UCSD-AML1 (cell line): ENCODE results near the gene LIPE.

Experiments used
- DNase-seq: peaks from one replicate; lab custom pipeline; 2025; ENCODE audit not compliant: unreplicated experiment; lab: John Stamatoyannopoulos, UW

The LIPE gene

GRCh38 chr19:42445948-42446347 lies 18.8 kb upstream of the LIPE start:
- DNase-seq: no peak

DNA sequence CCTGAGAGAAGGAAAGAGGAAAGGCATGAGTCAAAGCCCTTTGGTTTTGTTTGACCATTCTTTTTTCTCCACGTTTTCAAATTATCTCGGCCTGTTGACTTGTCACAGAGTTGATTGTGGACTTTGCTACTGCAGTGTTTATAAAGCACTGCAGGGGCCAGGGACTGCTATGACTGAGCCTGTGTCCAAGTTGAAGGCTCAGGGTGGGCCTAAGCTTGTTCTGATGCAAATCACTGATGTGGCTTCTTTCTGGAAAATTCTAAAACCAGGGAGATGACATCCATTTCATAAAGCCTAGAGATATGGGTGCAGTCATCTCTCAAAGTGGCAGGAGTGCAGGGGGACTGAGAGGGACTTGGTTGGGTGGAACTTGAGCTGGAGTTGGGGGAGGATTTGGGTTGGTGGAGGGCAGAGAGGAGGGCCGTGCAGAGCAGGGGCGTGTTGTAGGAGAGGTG lies 16.8 kb upstream of the LIPE start:
- DNase-seq: no peak

DNA sequence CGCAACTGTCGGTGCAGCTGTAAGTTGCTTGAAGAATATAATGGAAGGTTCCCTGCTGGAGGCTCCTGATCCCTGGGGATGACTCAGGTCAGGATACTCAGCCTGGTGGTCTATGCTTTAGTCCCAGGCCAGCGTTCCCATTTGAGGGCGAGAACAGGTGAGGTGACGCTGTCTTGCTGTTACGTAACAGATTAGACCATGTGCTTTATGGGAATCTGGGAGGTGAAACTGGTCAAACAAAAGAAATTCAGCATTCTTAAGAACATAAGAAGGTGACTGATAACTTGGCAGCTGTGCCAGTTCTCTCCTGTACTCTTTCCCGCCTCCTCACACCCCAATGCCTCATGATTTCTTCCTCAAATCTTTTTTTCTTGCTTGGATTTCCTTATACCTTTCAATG lies 15.6 kb upstream of the LIPE start, which contains the start of gene CXCL17:
Gene CXCL17, minus strand, starts transcription at position 114 of the 400 bp plus-strand sequence. CDS start 114 bp downstream, outside the sequence.
- no peak for DNase-seq

GRCh38 chr19:42441049-42441445 lies 13.9 kb upstream of the LIPE start:
- DNase-seq: peak; percentile 47

GRCh38 chr19:42440357-42441048 lies 13.3 kb upstream of the LIPE start:
- peak; percentile 80 for DNase-seq

- DNase-seq: no peak
Measured at GRCh38 chr19:42436006-42436405, 8.8 kb upstream of the LIPE start.

DNA sequence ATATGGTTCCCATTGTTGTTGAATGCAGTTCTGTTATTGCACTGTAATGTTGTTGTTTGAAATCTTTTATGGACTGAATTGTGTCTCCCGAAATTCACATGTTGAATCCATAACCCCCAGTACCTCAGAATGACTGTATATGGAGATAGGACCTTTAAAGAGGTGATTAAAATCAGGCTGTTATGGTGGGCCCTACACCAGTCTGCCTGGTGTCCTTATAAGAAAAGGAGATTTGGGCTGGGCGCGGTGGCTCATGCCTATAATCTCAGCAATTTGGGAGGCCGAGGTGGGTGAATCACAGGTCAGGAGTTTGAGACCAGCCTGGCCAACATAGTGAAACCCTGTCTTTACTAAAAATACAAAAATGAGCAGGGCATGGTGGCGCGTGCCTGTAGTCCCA lies 8.1 kb upstream of the LIPE start:
- no peak for DNase-seq

DNA sequence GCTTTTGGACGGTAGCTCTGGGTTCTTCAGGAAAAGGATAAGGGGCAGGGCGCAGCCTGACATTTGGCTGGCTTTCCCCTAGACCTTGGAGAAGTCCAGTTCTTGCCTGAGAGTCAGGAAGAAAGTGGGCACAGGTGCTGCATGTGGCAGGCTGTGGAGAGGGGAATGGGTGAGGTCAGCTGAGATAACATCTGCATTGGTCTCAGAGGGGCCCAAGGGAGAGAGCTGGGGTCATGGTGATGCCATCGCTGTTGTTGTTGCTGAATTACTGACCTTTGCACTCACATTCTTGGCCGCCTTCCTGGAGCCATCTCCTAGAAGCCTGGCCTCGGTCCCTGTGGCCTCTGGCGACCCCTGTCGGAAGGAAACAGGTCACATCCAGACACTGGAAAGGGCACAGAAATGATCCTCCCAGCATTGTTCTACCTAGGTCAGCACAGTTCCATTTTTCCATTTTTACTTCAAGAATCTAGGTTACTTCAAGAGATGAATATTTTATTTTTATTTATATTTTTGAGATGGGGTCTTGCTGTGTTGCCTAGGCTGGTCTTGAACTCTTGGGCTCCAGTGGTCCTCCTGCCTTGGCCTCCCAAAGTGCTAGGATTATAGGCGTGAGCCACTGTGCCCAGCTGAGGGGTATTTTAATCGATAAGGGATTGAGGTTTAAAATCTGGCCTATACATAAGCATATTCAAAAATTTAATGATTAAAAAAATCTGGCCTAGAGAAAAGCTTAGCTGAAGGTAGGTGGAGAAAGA lies 6.5 kb upstream of the LIPE start:
- DNase-seq: peak; percentile 67

DNA sequence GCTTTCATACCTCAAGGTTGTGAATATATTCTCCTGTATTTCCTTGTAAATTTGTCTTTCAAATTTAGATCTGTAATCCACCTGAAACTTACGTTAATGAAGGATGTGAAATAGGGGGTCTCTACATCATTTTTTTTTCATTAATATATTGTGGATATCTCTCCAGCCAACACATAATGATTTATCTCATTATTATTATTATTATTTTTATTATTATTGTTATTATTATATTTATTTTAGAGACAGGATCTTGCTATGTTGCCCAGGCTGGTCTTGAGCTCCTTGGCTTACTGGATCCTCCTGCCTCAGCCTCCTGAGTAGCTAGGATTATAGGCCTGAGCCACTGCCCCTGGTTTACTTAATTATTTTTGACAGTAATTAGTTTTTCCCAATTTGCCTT lies 4.3 kb upstream of the LIPE start:
- DNase-seq: no peak

- DNase-seq: no peak
Measured at GRCh38 chr19:42428676-42429075, 1.5 kb upstream of the LIPE start.

DNA sequence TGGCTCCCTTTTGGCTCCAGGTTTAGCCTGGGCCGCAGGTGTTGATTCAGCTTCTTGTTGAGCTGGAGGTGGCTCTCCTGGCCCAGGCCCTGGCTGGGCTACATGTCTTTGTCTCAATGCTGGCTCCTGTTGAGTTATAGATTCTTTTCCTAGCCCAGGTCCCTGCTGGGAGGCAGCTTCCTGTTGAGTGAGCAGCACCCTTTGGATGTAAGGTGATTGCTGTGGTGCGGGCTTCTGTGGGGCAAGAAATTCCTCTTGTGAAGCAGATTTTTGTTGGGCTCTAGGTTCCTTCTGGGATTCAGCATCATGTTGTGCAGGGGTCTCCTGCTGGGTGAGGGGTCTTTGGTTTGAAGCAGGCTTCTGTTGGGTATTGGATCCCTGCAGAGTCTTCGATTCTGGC lies 545 bp downstream of the LIPE start:
- DNase-seq: no peak

GRCh38 chr19:42424712-42425131 lies 2.5 kb downstream of the LIPE start:
- DNase-seq: no peak

GRCh38 chr19:42424345-42424707 lies 2.9 kb downstream of the LIPE start:
- no peak for DNase-seq

DNA sequence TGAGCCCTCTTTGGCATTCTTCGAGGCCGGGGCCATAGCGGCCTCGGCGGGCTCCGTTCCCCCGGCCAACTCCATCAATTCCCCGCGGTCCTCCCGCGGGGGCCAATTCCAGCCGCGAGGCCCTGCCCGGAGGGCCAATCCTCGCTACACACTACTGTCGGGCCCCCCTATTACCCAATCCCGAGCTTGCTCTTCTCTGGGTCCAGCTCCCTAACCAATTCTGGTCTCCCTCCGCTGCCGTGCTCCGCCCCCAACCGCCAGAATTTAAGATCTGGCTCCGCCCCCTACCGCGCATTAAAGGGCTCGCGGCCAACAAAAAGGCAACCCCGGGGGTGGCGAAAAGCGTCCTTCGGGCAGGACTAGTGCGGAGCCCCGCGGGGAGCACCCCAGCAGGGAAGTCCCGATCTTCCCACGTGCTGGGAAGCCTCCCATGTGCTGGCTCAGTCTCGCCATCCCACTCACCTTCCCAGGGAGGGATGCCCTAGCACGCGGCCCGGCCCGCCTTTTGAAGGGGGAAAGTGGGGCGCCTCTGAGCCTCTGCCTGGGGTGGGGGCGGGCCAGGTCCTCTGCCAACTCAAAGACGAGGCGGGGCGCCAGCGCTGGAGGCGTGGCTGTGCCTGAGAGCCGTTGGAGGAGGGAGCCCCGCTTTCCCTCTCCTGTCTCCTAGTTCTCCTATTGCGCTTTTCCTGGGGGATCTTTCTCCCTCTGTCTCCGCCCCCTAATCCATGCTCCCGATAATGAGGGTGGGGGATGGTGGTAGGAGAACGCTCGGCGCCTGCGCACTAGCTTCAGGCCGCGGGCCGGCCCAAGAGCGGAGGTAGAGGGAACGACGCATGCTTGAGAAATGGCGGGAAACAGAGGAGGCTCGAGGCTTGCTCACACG lies 3.5 kb downstream of the LIPE start:
- DNase-seq: peak; percentile 65

DNA sequence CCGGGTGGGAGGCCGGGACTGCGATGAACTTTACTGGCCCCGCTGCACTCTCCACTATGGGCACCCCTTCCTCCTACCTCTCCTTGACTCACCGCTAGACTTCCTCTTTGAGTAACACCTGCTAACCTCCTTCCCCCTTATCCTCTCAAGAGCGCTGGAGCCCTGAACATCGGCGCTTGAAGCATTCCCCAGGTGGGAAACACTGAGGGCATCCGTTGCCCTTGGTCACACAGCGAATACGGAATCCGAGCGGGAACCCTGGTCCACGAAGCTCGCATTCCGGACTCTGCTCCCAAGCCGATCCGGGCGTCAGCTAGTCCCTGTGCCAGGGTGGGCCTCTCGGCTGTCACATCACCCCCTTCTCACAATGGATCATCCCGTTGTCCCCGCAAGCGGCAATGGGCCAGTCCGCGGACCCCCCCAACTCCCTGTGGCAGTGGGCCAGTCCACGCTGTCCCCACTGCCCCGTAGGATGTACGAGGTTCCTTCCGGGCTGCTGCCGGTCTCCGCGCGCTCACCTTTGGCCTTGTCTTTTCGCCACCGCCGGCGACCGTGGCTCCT lies 4.2 kb downstream of the LIPE start:
- DNase-seq: no peak

- no peak for DNase-seq
Measured at GRCh38 chr19:42422092-42422900, 4.9 kb downstream of the LIPE start.

GRCh38 chr19:42421591-42422031 lies 5.6 kb downstream of the LIPE start:
- no peak for DNase-seq

DNA sequence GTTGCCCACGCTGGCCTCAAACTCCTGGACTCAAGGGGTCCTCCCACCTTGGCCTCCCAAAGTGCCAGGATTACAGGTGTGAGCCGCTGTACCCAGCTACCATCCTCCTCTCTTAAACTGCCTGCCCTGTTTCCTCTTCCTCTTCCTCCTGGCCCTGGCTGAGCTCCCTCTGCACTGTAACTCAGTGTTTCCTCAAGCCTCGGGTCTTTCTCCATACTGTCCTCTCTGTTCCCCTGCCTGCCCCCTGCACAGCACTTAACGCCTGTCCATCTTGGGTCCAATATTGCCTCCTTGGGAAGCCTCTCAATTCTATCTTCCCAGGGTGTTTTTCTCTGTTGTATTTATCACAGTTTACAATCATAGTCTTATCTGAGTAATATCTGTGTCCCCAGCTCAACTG lies 6.1 kb downstream of the LIPE start:
- no peak for DNase-seq

DNA sequence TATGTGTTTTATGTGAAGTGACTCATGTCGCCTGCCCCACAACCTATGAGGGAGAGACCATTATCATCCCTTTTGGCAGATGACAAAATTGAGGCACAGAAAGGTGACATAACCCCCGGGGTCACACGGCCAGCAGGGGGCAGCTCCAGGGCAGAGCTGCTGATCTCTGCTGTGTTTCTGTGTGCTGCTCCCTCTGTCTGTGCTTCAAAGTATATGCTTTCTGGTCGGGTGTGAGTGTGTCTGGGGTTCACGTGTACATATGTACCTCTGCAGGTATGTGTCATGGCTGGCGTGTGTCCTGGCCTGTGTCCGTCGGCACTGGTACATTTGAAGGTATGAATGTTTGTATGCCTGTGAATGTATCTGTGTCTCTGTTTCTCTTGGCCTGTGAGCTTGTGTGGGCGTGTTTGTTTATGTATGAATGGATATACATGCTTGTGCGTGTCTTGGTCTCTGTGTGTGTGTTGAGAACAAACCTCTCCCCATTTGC lies 7.1 kb downstream of the LIPE start:
- DNase-seq: peak; percentile 66

GRCh38 chr19:42419309-42419708 lies 7.9 kb downstream of the LIPE start:
- no peak for DNase-seq
